GM12872 (cell line): ENCODE results near the gene UNCX.

Experiments used
- CTCF ChIP-seq: IDR thresholded peaks from 3 replicates; pipeline ENCODE4 v1.5.1; 2011; ENCODE audit warnings: low read depth, mild to moderate bottlenecking, low read length, moderate library complexity; ENCODE audit not compliant: insufficient read depth

UNCX gene

GRCh38 chr7:1197997-1198625 lies 34.6 kb upstream of the UNCX start:
- no peak for TF ChIP-seq CTCF

GRCh38 chr7:1200045-1200444 lies 32.6 kb upstream of the UNCX start:
- no peak for TF ChIP-seq CTCF

GRCh38 chr7:1201916-1202315 lies 30.8 kb upstream of the UNCX start:
- TF ChIP-seq CTCF: no peak

- no peak for TF ChIP-seq CTCF
Observed at GRCh38 chr7:1204460-1205140, 28.1 kb upstream of the UNCX start.

GRCh38 chr7:1209097-1209496 lies 23.6 kb upstream of the UNCX start:
- no peak for TF ChIP-seq CTCF

- no peak for TF ChIP-seq CTCF
Observed at GRCh38 chr7:1210321-1210978, 22.2 kb upstream of the UNCX start.

- no peak for TF ChIP-seq CTCF
Observed at GRCh38 chr7:1210979-1211608, 21.6 kb upstream of the UNCX start.
